OCI-LY7 (cell line): Measurements from ENCODE around the gene CA5A. TPM values are rescaled to one million over a fixed set of nuclear protein-coding genes. Genes with fewer than 3 reads are reported as not detected.

Source experiments
- BruUV-seq: library from RNA; stranded (reverse); fragments of 400-500 nt; replicated peaks from 2 replicates; lab custom pipeline; 2021; lab: Mats Ljungman, UMichigan
- CTCF ChIA-PET: fragments of 300-600 bp; sonication (Branson Sonifier 250); formaldehyde crosslinking; loops from one replicate; lab custom pipeline; 2022; ENCODE audit warnings: antibody characterized with exemption; ENCODE audit not compliant: unreplicated experiment; lab: Charles Lee
- POLR2A ChIA-PET: fragments of 300-600 bp; sonication (Branson Sonifier 250); formaldehyde crosslinking; loops from one replicate; lab custom pipeline; 2022; ENCODE audit warnings: antibody characterized with exemption; lab: Charles Lee
- DNase-seq: peaks from one replicate; pipeline ENCODE4 v3.0.0-alpha.2; 2015; ENCODE audit warnings: low spot score
- H2AFZ ChIP-seq: fragments of 200-600 bp; sonication (generic), shearing (Covaris generic); 2 replicates; pipeline ENCODE4 v1.6.1; 2014; ENCODE audit warnings: mild to moderate bottlenecking, antibody characterized with exemption, low read length, moderate library complexity
- H3K27ac ChIP-seq: fragments of 200-600 bp; sonication (generic); 2 replicates; pipeline ENCODE4 v1.5.1; 2014; ENCODE audit warnings: mixed run types, low read depth, mild to moderate bottlenecking, moderate library complexity, low read length, inconsistent platforms; ENCODE audit not compliant: poor library complexity, severe bottlenecking
- H3K36me3 ChIP-seq: fragments of 200-600 bp; sonication (generic); 2 replicates; pipeline ENCODE4 v1.6.1; 2014; ENCODE audit warnings: mild to moderate bottlenecking, antibody characterized with exemption, low read length, moderate library complexity, mixed read lengths; ENCODE audit not compliant: insufficient read depth
- H3K4me1 ChIP-seq: fragments of 200-600 bp; sonication (generic); 2 replicates; pipeline ENCODE4 v1.5.1; 2014; ENCODE audit warnings: mild to moderate bottlenecking, low read length; ENCODE audit not compliant: insufficient read depth, poor library complexity, severe bottlenecking
- H3K4me2 ChIP-seq: fragments of 200-600 bp; sonication (generic); 2 replicates; pipeline ENCODE4 v1.6.1; 2014; ENCODE audit warnings: mild to moderate bottlenecking, low read length
- H3K4me3 ChIP-seq: fragments of 200-600 bp; sonication (generic); 2 replicates; pipeline ENCODE4 v1.5.1; 2014; ENCODE audit warnings: mild to moderate bottlenecking, low read depth, low read length; ENCODE audit not compliant: poor library complexity, severe bottlenecking
- H3K79me2 ChIP-seq: fragments of 200-600 bp; sonication (generic); 2 replicates; pipeline ENCODE4 v1.6.1; 2016; ENCODE audit warnings: low read depth, mild to moderate bottlenecking, low read length, moderate library complexity, mixed read lengths; ENCODE audit not compliant: insufficient read depth
- H3K9me2 ChIP-seq: fragments of 200-600 bp; sonication (generic); 2 replicates; pipeline ENCODE4 v1.6.1; 2016; ENCODE audit warnings: mild to moderate bottlenecking, low read length, mixed read lengths; ENCODE audit not compliant: insufficient read depth
- H3K9me3 ChIP-seq: fragments of 200-600 bp; sonication (generic); 2 replicates; pipeline ENCODE4 v1.6.1; 2014; ENCODE audit warnings: mild to moderate bottlenecking, mixed run types, low read length, mixed read lengths
- H4K20me1 ChIP-seq: fragments of 200-600 bp; sonication (generic); 2 replicates; pipeline ENCODE4 v1.6.1; 2014; ENCODE audit warnings: mild to moderate bottlenecking, antibody characterized with exemption, low read length, moderate library complexity, mixed read lengths; ENCODE audit not compliant: insufficient read depth
- CTCF ChIP-seq: fragments of 200-600 bp; sonication (generic); conservative IDR thresholded peaks from 2 replicates; pipeline ENCODE4 v1.5.1; 2014; ENCODE audit warnings: mild to moderate bottlenecking, antibody characterized with exemption, low read length, moderate library complexity, mixed read lengths
- EZH2phosphoT487 ChIP-seq: fragments of 200-600 bp; sonication (generic); IDR thresholded peaks from 2 replicates; pipeline ENCODE4 v1.6.1; 2018; ENCODE audit warnings: low read depth, borderline replicate concordance, mild to moderate bottlenecking, mixed run types, antibody characterized with exemption, low read length, moderate library complexity, mixed read lengths
- intact Hi-C: fragments of 100-400 bp; cut with micrococcal nuclease; formaldehyde crosslinking; loops from one replicate; pipeline ENCODE4 v1.10.0; 2022; ENCODE audit not compliant: unreplicated experiment
- total RNA-seq, 2 experiments: library from RNA; depleted of rRNA in 1 of 2; stranded (reverse); fragments of >200 nt in 1 of 2; shearing (Covaris generic) in 1 of 2; gene quantifications; 2 replicates each; pipeline ENCODE4 v1.2.3, GENCODE V29; 2014 to 2022

CA5A gene
- total RNA-seq, 2 experiments from 2014 or later = not detected

DNA sequence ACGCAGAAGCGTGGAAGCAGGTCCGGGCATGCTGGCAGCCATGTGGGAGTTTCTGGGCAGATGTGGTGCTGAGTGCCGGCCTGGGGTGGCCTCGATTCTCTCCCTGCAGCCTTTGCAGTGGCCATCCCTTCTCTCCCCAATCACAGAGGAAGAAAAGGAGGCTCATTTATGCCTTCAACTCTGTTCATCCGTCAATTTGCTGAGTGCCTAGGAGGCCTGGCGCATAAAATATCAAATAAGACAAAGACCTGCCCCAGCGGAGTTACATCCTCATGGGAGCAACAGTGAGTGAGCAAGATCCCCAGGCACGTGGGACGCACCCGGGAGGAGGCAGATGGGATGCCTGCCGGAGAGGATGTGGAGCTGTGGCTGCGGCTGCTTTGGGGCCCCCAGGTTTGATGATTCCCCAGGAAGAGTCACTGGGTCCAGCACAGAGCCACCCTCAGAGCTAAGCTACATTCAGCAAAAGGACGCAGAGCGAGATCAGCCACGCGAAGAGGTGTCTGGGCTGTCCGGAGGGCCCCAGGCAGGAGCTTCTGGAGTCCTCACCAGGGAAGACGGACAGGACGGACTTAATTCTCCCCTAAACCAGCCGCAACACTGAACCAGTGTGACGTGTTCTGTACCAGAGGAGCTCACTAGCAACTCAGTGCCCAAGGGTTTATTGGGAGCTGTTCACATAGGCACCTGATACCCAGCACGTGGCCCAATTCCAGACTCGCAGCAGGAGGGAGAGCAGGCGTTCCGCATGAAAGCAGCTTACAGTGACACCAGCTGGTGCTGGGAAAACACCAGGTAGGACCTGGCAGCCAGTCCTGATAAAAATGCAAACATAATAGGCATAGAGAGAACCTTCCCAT, 11.3 kb downstream of the CA5A start:
- ChIA-PET CTCF (no interaction called here), POLR2A (no interaction called here)

GRCh38 chr16:87924041-87924810, 12.1 kb downstream of the CA5A start:
- POLR2A ChIA-PET = interaction anchor here (0.9 kb wide), 1 partner anchor 17 kb away, joined by 3 read pairs; no protein-coding TSS in a partner anchor
- intact Hi-C loops = no loop called here

More for the DNA sequence above, 11.3 kb downstream of the CA5A start:
- no peak for DNase-seq
- Histone ChIP-seq H3K9me2 (no peaks in the 10 kb centered on the region), H3K9me3 (no peaks in the 10 kb centered on the region), H3K4me3 (no peak overlapping the region), H2AFZ (no peak overlapping the region), H3K36me3 (no peaks in the 10 kb centered on the region), H3K27ac (no peak overlapping the region), H4K20me1 (no peaks in the 10 kb centered on the region), H3K4me1 (peaks cover 5% of the 10 kb centered on the region), H3K4me2 (no peak overlapping the region), H3K79me2 (no peaks in the 10 kb centered on the region)
- BruUV-seq = no TSS peak
- intact Hi-C loops = no loop called here
- TF ChIP-seq CTCF (no peak), EZH2phosphoT487 (no peak)

More at GRCh38 chr16:87924041-87924810, 12.1 kb downstream of the CA5A start:
- H2AFZ ChIP-seq = no peak overlapping the region
- CTCF ChIA-PET = no interaction called here
- no peak overlapping the region for H3K27ac ChIP-seq
- H3K4me3 ChIP-seq = no peak overlapping the region
- H3K9me2 ChIP-seq = no peaks in the 10 kb centered on the region
- no peaks in the 10 kb centered on the region for H3K9me3 ChIP-seq
- no peak for DNase-seq
- no peak overlapping the region for H3K4me2 ChIP-seq
- TF ChIP-seq EZH2phosphoT487 (no peak), CTCF (no peak)
- peaks cover 5% of the 10 kb centered on the region for H3K4me1 ChIP-seq
- no peaks in the 10 kb centered on the region for H3K79me2 ChIP-seq
- no peaks in the 10 kb centered on the region for H4K20me1 ChIP-seq
- no TSS peak for BruUV-seq
- no peaks in the 10 kb centered on the region for H3K36me3 ChIP-seq
